K562 (cell line): ENCODE results near the gene OTOP3.
A peak's percentile ranks its signal among the peaks of the same experiment; 100 is the strongest.

Experiments used
- BRCA1 ChIP-seq, 2 experiments: fragments of 450-650 bp in 1 of 2; sonication (generic) in 1 of 2; formaldehyde crosslinking in 1 of 2; IDR thresholded peaks; 2 replicates each; pipeline versions ENCODE4 v1.5.0 to v1.6.1; 2017 to 2020; ENCODE audit warnings: mild to moderate bottlenecking in 1 of 2, missing genetic modification reagents in 1 of 2
- CREM ChIP-seq: IDR thresholded peaks from 2 replicates; pipeline ENCODE4 v1.6.1; 2014; ENCODE audit warnings: antibody characterized with exemption, low read depth
- MTA1 ChIP-seq: fragments of 450-650 bp; IDR thresholded peaks from 2 replicates; pipeline ENCODE4 v1.6.1; 2017; ENCODE audit warnings: borderline replicate concordance
- NR2F6 ChIP-seq: fragments of 450-650 bp; formaldehyde crosslinking; IDR thresholded peaks from 2 replicates; pipeline ENCODE4 v1.4.0; 2020; ENCODE audit warnings: mild to moderate bottlenecking
- RBM15 ChIP-seq: fragments of 200-400 bp; formaldehyde crosslinking; IDR thresholded peaks from 2 replicates; pipeline ENCODE4 v1.6.1; 2018; ENCODE audit warnings: mild to moderate bottlenecking, low read length, moderate library complexity; ENCODE audit not compliant: insufficient read depth
- RNF2 ChIP-seq: sonication (generic); IDR thresholded peaks from 2 replicates; pipeline ENCODE4 v1.6.1; 2016
- SP1 ChIP-seq: sonication (generic); formaldehyde crosslinking; IDR thresholded peaks from 2 replicates; pipeline ENCODE4 v1.8.1; 2022; ENCODE audit warnings: mild to moderate bottlenecking, missing genetic modification reagents
- TAF1 ChIP-seq: IDR thresholded peaks from 2 replicates; pipeline ENCODE4 v1.6.1; 2011; ENCODE audit warnings: mild to moderate bottlenecking, low read length, moderate library complexity; ENCODE audit not compliant: insufficient read depth, control insufficient read depth, severe bottlenecking; ENCODE audit errors: extremely low read depth
- ZBTB17 ChIP-seq: fragments of 450-650 bp; formaldehyde crosslinking; IDR thresholded peaks from 2 replicates; pipeline ENCODE4 v1.4.0; 2020; ENCODE audit warnings: mild to moderate bottlenecking
- TF ChIP-seq, protein P1 (sequence below): sonication (generic); formaldehyde crosslinking; IDR thresholded peaks from 2 replicates; pipeline ENCODE4 v1.8.0; 2022; ENCODE audit warnings: mild to moderate bottlenecking, missing genetic modification reagents, borderline replicate concordance

DNA sequence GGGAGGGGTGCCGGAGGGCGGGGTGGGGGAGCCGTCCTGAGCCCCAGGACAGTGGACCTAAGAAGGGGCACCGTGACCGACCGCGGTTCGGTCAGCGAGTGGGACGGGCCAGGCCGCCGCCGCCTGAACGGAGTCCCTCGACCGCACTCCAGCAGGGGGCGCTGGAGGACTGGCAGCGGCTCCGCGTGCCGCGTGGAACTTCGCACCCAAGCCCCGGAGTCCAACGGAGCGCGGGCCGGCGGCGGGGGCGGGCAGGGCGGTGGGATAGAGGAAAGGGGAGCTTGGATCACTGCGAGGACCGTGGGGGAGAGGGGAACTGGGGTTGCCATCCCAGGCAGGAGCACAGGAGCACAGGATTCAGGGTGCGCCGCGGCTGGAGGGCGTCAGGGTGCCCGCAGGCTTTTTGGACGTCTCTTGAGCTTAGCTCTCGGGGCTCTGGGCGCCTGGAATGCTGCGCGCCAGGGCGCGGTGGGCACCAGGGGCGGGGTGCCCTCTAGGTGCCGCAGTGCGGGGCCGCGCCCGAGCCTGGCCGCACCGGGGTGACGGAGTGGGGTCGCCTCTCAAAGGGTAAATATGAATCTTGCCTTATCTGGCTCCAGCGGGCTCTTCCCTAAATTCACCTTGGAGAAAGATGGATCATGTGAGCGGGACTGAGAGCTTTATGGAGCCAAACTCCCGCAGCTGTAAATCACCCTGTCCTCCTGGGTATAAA, 12.0 kb upstream of the OTOP3 start:
- TF ChIP-seq RNF2 (0 out of 2 replicates have a peak, but pooled peaks have one; percentile 48), MTA1 (no peak), NR2F6 (CRISPR knock-in tag) (no peak), SP1 (peak; percentile 68; the same call in 1 of the 2 replicates), BRCA1 (IDR thresholded peaks at IDR 0.05) (no peak), BRCA1 (CRISPR knock-in tag; IDR thresholded peaks at IDR 0.05) (no peak), TAF1 (no peak), ZBTB17 (CRISPR knock-in tag) (no peak), CREM (peak; percentile 32; the same call in 1 of the 2 replicates), RBM15 (no peak)
- TF ChIP-seq, protein P1, sequence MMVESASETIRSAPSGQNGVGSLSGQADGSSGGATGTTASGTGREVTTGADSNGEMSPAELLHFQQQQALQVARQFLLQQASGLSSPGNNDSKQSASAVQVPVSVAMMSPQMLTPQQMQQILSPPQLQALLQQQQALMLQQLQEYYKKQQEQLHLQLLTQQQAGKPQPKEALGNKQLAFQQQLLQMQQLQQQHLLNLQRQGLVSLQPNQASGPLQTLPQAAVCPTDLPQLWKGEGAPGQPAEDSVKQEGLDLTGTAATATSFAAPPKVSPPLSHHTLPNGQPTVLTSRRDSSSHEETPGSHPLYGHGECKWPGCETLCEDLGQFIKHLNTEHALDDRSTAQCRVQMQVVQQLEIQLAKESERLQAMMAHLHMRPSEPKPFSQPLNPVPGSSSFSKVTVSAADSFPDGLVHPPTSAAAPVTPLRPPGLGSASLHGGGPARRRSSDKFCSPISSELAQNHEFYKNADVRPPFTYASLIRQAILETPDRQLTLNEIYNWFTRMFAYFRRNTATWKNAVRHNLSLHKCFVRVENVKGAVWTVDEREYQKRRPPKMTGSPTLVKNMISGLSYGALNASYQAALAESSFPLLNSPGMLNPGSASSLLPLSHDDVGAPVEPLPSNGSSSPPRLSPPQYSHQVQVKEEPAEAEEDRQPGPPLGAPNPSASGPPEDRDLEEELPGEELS (CRISPR knock-in tag), result no peak
